ENCODE results near the gene TMEM51. TPM values are rescaled to one million over a fixed set of nuclear protein-coding genes. Genes with fewer than 3 reads are reported as not detected.
"Not testable (repeated sequence)": the region's sequence is repeated elsewhere in the genome, so short reads cannot be mapped to it uniquely, and the experiment has no call there.

TMEM51 gene
- total RNA-seq, 1 donor from 2014 or later, result 1.9 TPM

- Mint-ChIP-seq H3K27ac (ENCODE audit: unreplicated experiment) (no peak overlapping the region), H3K4me3 (ENCODE audit: unreplicated experiment) (no peak overlapping the region), H3K9me3 (ENCODE audit: low read depth) (peaks cover 10% of the 10 kb centered on the region), H3K36me3 (ENCODE audit: low read depth) (peaks cover 6% of the 10 kb centered on the region), H3K27me3 (ENCODE audit: low read depth) (peaks cover 27% of the 10 kb centered on the region), H3K4me1 (ENCODE audit: low read depth) (no peaks in the 10 kb centered on the region)
- TF ChIP-seq, protein P1, sequence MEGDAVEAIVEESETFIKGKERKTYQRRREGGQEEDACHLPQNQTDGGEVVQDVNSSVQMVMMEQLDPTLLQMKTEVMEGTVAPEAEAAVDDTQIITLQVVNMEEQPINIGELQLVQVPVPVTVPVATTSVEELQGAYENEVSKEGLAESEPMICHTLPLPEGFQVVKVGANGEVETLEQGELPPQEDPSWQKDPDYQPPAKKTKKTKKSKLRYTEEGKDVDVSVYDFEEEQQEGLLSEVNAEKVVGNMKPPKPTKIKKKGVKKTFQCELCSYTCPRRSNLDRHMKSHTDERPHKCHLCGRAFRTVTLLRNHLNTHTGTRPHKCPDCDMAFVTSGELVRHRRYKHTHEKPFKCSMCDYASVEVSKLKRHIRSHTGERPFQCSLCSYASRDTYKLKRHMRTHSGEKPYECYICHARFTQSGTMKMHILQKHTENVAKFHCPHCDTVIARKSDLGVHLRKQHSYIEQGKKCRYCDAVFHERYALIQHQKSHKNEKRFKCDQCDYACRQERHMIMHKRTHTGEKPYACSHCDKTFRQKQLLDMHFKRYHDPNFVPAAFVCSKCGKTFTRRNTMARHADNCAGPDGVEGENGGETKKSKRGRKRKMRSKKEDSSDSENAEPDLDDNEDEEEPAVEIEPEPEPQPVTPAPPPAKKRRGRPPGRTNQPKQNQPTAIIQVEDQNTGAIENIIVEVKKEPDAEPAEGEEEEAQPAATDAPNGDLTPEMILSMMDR (IDR thresholded peaks at IDR 0.05), result no peak
- no peak for DNase-seq (ENCODE audit: low spot score)
These were observed 19.3 kb upstream of the TMEM51 start for GRCh38 chr1:15134285-15134684.

DNA sequence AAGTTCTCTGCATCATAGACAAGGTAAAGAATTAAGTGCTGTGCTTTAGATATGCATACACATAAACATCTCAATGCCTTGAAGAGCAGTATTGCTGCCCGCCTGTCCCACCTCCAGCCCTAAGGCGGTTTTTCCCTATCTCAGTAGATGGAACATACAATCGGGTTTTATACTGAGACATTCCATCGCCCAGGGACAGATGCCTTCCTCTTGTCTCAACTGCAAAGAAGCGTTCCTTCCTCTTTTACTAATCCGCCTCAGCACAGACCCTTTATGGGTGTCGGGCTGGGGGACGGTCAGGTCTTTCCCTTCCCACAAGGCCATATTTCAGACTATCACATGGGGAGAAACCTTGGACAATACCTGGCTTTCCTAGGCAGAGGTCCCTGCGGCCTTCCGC is 17.9 kb upstream of the TMEM51 start:
- H3K27ac Mint-ChIP-seq (ENCODE audit: unreplicated experiment); H3K4me3 Mint-ChIP-seq (ENCODE audit: unreplicated experiment); H3K36me3 Mint-ChIP-seq (ENCODE audit: low read depth); DNase-seq (ENCODE audit: low spot score); H3K4me1 Mint-ChIP-seq (ENCODE audit: low read depth); H3K9me3 Mint-ChIP-seq (ENCODE audit: low read depth): not testable (repeated sequence)
- peaks cover 27% of the 10 kb centered on the region for H3K27me3 Mint-ChIP-seq (ENCODE audit: low read depth)

DNA sequence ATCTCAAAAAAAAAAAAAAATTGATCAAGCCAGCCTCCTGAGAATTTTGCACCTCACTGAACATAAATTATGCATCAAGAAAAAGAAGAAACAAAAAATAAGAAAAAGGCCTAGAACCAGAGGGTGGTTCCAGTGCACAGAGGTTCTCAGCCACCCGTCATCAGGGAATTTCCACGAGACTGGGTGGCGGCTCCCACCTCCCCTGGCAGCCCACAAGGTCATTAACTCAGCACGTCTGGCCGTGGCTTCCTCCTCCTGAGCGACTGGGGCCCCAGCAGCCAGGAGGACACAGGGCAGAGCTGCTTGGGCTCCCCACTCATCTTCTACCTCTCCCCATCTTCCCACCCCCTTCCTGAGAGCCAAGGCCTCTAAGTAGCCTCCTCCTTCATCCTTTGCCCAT is 15.7 kb upstream of the TMEM51 start:
- TF ChIP-seq, protein P1 (IDR thresholded peaks at IDR 0.05), result no peak
- H3K9me3 Mint-ChIP-seq (ENCODE audit: low read depth), result peaks cover 3% of the 10 kb centered on the region
- peaks cover 8% of the 10 kb centered on the region for H3K4me1 Mint-ChIP-seq (ENCODE audit: low read depth)
- H3K4me3 Mint-ChIP-seq (ENCODE audit: unreplicated experiment), result no peak overlapping the region
- peaks cover 21% of the 10 kb centered on the region for H3K27me3 Mint-ChIP-seq (ENCODE audit: low read depth)
- H3K36me3 Mint-ChIP-seq (ENCODE audit: low read depth), result no peaks in the 10 kb centered on the region
- no peak for DNase-seq (ENCODE audit: low spot score)
- H3K27ac Mint-ChIP-seq (ENCODE audit: unreplicated experiment), result no peak overlapping the region

DNA sequence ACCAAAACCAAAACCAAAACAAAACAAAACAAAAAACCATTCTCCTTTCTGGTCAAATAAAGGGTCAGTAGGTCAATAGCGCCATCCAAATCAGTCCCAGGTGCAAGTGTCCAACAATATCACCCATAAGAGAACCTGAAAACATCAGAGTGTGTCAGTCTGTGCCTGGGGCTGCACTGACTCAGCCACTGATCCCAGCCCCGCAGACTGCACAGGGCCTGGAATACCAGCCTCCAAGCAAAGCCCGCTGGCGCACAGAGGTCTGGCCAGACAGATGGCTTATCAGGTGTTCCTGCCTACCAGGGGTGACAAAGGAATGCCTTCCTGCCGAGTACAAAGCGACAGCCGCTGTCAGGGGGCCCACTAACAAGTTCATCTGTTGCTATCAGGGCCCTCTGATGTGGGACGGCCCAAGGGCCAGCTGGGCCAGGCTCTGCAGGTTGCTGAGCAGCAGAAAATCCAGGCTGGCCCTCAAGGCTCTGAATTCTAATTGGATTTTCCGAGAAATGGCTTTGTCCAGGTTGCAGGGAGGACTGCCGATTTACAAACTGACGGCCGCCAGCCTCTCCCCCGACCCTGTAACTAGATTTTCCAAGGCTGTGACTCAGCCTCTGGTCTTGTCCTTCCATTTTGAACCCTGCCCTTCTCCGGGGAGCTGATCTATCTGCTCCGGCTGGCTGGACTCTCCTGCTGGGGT is 13.7 kb upstream of the TMEM51 start:
- TF ChIP-seq, protein P1 (IDR thresholded peaks at IDR 0.05), result no peak
- peaks cover 3% of the 10 kb centered on the region for H3K9me3 Mint-ChIP-seq (ENCODE audit: low read depth)
- H3K4me3 Mint-ChIP-seq (ENCODE audit: unreplicated experiment), result no peak overlapping the region
- H3K4me1 Mint-ChIP-seq (ENCODE audit: low read depth), result peaks cover 8% of the 10 kb centered on the region
- DNase-seq (ENCODE audit: low spot score), result no peak
- H3K27me3 Mint-ChIP-seq (ENCODE audit: low read depth), result peaks cover 14% of the 10 kb centered on the region
- H3K27ac Mint-ChIP-seq (ENCODE audit: unreplicated experiment), result no peak overlapping the region
- H3K36me3 Mint-ChIP-seq (ENCODE audit: low read depth), result no peaks in the 10 kb centered on the region

DNA sequence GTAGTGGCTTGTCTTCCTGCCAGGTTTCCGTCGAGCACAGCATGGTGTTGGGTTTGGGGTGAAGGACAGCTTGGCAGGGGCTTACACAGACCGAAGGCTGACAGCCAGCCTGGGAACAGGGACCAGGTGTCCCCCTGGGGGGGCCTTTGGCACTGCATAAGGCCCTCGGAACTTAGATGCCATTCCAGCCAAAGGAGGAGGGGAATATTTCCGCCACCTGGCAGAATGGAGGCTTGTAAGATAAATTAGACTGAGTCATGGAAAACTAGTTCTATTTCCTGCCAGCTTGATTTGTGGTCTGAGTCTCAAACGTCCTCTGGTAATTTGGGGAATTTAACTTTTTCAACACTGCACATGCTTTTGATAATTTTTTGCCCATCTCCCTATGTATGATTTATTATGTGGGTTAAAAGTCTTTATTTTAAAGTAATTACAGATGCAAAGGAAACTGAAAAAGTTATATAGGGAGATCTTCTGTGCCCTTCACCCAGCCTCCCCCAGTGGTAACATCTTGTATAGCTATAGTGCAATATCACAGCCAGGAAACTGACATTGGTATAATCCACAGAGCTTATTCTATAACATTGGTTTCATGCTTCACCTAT is 11.5 kb upstream of the TMEM51 start:
- no peak for DNase-seq (ENCODE audit: low spot score)
- TF ChIP-seq, protein P1 (IDR thresholded peaks at IDR 0.05), result no peak
- H3K27me3 Mint-ChIP-seq (ENCODE audit: low read depth), result peaks cover 16% of the 10 kb centered on the region
- H3K36me3 Mint-ChIP-seq (ENCODE audit: low read depth), result no peaks in the 10 kb centered on the region
- H3K4me1 Mint-ChIP-seq (ENCODE audit: low read depth), result peaks cover 8% of the 10 kb centered on the region
- no peak overlapping the region for H3K27ac Mint-ChIP-seq (ENCODE audit: unreplicated experiment)
- H3K4me3 Mint-ChIP-seq (ENCODE audit: unreplicated experiment), result no peak overlapping the region
- peaks cover 3% of the 10 kb centered on the region for H3K9me3 Mint-ChIP-seq (ENCODE audit: low read depth)

DNA sequence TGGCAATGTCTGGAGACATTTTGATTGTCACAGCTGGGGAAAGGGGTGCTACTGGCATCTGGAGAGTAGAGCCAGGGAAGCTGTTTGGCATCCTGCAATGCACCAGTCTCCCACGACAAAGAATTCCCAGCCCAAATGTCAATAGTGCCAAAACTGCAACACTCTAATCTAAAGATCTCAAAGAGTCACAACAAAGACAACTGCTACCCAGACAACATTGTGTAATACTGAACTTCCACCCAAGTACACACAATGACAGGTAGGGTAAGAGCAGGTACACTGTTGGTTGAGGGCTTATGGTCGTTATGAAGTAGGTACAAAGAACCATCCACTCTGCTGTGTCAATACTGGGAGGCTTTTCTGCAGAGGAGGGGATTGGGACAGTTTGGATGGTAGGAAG is 8.2 kb upstream of the TMEM51 start:
- Mint-ChIP-seq H3K27ac (ENCODE audit: unreplicated experiment) (no peak overlapping the region), H3K9me3 (ENCODE audit: low read depth) (peaks cover 3% of the 10 kb centered on the region), H3K36me3 (ENCODE audit: low read depth) (no peaks in the 10 kb centered on the region), H3K4me1 (ENCODE audit: low read depth) (peaks cover 8% of the 10 kb centered on the region), H3K4me3 (ENCODE audit: unreplicated experiment) (no peak overlapping the region), H3K27me3 (ENCODE audit: low read depth) (peaks cover 27% of the 10 kb centered on the region)
- no peak for DNase-seq (ENCODE audit: low spot score)
- TF ChIP-seq, protein P1 (IDR thresholded peaks at IDR 0.05), result no peak

Measured in chondrocyte (in vitro differentiated cells).